ENCODE measurements around the gene SPDYE5.
"Not testable (repeated sequence)": the region's sequence is repeated elsewhere in the genome, so short reads cannot be mapped to it uniquely, and the experiment has no call there.

Gene SPDYE5, protein sequence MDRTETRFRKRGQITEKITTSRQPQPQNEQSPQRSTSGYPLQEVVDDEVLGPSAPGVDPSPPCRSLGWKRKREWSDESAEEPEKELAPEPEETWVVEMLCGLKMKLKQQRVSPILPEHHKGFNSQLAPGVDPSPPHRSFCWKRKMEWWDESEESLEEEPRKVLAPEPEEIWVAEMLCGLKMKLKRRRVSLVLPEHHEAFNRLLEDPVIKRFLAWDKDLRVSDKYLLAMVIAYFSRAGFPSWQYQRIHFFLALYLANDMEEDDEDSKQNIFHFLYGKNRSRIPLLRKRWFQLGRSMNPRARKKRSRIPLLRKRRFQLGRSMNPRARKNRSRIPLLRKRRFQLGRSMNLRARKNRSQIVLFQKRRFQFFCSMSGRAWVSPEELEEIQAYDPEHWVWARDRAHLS

DNA sequence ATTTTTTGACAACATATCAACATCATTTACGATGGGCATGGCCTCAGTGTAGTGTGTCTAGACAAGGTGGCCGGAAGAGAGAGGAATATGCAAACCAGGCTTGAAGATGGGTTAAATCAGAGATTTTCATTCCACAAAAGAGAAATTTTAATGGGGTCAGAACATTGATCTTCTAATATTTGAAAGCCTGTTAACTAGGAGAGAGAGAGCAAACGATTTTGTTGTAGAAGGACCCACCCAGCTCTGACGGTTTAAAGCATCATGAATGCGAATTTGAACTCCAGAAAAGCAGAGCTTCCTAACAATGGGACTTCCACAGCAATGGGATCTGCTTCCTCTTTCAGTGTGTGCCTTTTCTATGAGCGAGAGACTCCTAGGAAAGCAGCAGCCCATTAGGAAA is at the start of gene SPDYE5:
SPDYE5 (plus strand) TSS at position 301 of the 400 bp plus-strand sequence. CDS start 1,728 bp downstream, outside the sequence.
- not testable (repeated sequence) for H3K36me3 Mint-ChIP-seq (ENCODE audit: low read depth); H3K4me3 Mint-ChIP-seq; H3K4me1 Mint-ChIP-seq; ATAC-seq; H3K27me3 Mint-ChIP-seq; H3K27ac Mint-ChIP-seq; H3K9me3 Mint-ChIP-seq; DNase-seq

DNA sequence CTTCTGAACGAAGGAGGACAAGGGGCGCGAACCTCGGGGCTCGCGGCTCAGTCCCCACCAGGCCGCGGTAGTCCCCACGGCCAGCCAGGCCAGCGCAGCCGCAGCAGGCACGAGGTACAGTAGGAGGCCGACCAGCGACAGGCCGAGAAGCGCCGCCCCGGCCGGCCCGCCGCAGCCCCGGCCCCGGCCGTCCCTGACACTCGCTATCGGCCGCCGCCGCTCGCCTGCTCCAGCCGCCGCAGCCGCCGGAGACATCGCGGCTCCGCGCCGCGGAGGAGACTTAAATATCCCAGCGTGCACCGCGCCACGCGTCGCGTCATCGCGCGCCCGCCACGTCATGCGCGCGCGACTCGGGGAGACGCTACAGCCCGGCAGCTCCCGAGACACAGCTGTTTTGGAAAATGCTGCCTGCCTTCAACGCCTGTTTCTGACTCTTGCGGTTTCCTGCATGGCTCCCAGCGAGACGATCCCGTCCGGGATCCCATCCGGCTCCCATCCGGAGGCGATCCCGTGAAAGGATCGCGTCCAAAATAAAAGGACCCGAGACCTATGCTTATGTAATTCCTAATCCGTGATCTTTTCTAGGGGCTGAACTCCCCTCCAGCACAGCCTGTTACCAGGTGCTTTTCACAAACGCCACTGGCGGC is 49.5 kb upstream of the SPDYE5 start:
- H3K4me1 Mint-ChIP-seq, H3K9me3 Mint-ChIP-seq, H3K27me3 Mint-ChIP-seq: not testable (repeated sequence)
- DNase-seq: peak; percentile 32
- Mint-ChIP-seq H3K4me3 (peak overlapping the region; percentile 87), H3K36me3 (ENCODE audit: low read depth) (peaks cover 25% of the 10 kb centered on the region), H3K27ac (peak overlapping the region; percentile 90)
- ATAC-seq: peak; percentile 95

DNA sequence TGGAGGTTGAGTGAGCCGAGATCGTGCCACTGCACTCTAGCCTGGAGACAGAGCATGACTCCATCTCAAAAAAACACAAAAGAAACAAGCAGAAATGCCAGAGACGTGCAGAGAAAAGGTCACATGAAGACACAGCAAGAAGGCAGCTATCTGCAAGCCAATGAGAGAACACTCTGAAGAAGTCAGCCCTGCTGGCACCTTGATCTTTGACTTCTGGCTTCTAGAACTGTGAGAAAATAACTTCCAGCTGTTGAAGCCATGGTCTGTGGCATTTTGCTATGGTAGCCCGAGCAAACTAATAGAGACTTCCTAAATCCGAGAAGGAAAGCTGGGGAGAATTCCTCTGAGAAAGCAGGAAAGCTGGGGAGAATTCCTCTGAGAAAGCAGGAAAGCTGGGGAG is 42.2 kb upstream of the SPDYE5 start:
- not testable (repeated sequence) for H3K4me1 Mint-ChIP-seq; ATAC-seq; H3K9me3 Mint-ChIP-seq; H3K36me3 Mint-ChIP-seq (ENCODE audit: low read depth); DNase-seq; H3K27me3 Mint-ChIP-seq; H3K27ac Mint-ChIP-seq; H3K4me3 Mint-ChIP-seq

DNA sequence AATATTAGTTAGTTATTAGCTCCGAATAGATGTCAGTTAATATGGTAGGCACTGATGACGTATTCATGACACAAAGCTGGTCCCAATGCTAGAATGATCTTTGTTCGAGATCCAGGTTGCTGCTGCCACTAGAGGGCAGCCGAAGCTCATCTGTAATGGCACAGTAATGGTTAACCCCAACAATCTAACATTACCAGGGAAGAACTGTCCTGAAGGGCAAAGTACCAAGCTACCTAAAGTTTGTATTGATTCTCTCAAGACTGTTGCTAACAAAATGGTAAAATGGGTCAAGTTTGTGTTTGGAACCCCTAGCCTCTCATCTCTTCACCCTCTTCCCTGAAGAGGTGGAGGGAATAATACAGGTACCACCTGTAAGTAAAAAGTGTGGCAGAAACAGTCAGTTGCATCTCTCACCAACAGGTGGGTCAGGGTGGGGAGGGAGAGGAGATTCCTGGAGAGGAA is 39.6 kb upstream of the SPDYE5 start:
- ATAC-seq: peak; percentile 83
- H3K27ac Mint-ChIP-seq: not testable (repeated sequence)

DNA sequence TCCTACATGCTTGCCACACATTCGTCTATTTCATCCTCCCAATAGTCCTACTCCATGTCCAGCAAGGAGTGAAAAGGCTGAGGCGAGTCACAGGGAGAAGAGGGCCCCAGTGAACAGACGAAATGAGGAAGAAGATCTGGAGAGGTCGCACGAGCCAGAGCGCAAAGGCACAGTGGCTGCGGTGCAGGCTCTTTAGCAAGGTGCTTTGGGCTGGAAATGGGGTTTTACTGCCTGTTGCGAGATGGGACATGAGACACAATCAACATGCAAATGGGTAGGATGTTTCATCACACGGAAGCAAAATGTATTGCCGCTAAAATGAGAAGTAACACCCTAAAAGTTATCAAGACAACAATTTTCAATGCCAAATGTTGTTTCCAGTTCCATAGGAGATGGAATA is 35.7 kb upstream of the SPDYE5 start:
- not testable (repeated sequence) for DNase-seq; H3K9me3 Mint-ChIP-seq; H3K4me1 Mint-ChIP-seq; H3K27ac Mint-ChIP-seq; H3K4me3 Mint-ChIP-seq; H3K27me3 Mint-ChIP-seq; ATAC-seq; H3K36me3 Mint-ChIP-seq (ENCODE audit: low read depth)

More for the DNA sequence above, 39.6 kb upstream of the SPDYE5 start:
- H3K4me1 Mint-ChIP-seq; H3K9me3 Mint-ChIP-seq; DNase-seq; H3K4me3 Mint-ChIP-seq; H3K36me3 Mint-ChIP-seq (ENCODE audit: low read depth); H3K27me3 Mint-ChIP-seq: not testable (repeated sequence)

DNA sequence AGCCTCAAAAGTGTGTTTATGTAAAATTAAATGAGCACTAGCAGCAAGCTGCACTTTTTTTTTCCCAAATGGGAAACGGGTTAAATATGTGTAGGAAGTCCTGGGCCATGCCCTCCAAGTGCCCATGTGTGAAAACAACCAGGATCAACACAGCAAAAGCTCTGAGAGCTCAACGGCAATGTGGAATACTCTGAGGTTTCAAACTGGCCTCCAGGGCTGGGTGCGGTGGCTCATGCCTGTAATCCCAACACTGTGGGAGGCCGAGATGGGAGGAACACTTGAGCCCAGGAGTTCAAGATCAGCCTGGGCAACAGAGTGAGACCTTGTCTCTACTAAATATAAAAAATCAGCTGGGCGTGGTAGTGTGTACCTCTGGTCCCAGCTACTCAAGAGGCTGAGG is 34.1 kb upstream of the SPDYE5 start:
- not testable (repeated sequence) for H3K27me3 Mint-ChIP-seq; H3K36me3 Mint-ChIP-seq (ENCODE audit: low read depth); DNase-seq; H3K4me1 Mint-ChIP-seq; H3K27ac Mint-ChIP-seq; ATAC-seq; H3K4me3 Mint-ChIP-seq; H3K9me3 Mint-ChIP-seq

DNA sequence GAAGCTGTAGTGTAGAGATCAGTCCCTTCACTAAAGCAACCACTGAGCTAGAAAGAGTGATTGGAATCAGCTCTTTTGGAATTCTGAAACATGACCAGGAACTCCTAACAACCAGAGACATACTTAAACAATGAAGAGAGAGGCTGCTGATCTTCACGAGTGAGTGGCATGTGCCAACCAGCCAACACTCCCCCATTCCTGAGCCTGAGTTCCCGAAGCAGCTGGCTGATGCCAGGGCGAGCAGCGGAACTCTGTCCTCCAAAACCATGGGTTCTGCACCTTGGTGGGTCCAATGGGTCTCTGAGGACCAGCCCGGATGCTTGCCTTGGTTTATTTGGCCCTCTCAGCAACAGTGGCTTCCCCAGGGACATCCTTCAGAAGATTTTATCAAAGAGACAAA is 31.6 kb upstream of the SPDYE5 start:
- not testable (repeated sequence) for H3K9me3 Mint-ChIP-seq; H3K4me3 Mint-ChIP-seq; H3K27ac Mint-ChIP-seq; H3K27me3 Mint-ChIP-seq; H3K36me3 Mint-ChIP-seq (ENCODE audit: low read depth); DNase-seq; H3K4me1 Mint-ChIP-seq; ATAC-seq

DNA sequence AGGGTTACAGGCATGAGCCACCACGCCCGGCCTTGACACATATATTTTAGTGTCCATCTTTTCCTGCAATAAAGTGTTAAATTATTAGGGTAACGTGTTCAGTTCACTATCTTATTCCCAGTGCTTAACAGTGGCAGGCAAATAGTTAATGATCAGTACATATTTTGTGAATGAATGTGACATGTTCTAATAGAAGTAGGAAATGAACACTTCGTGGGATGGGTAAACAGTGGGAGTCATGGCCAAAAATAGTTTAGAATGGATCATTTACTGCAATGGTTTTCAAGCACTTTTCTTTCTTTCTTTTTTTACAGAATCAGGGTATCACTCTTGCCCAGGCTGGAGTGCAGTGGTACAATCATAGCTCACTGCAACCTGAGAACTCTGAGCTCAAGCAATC is 22.0 kb upstream of the SPDYE5 start:
- ATAC-seq: not testable (repeated sequence)
- peaks cover 30% of the 10 kb centered on the region for H3K36me3 Mint-ChIP-seq (ENCODE audit: low read depth)

DNA sequence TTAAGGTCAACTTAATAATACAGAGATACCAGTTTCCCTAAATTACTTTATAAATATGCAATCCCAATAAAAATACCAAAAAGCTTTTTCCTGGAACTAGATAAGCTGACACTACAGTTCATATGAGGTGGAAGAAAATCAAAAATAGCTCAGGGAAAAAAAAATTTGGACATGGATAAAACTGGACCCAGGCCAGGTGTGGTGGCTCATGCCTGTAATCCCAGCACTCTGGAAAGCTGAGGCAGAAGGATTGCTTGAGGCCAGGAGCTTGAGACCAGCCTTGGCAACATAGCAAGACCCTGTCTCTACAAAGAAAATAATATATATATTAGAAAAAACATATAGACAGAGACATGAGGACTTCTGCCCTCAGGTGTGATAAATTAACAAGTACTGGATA is 14.7 kb upstream of the SPDYE5 start:
- H3K36me3 Mint-ChIP-seq (ENCODE audit: low read depth): peaks cover 15% of the 10 kb centered on the region
- H3K9me3 Mint-ChIP-seq, ATAC-seq: not testable (repeated sequence)

More for the DNA sequence above, 22.0 kb upstream of the SPDYE5 start:
- not testable (repeated sequence) for H3K9me3 Mint-ChIP-seq, H3K27me3 Mint-ChIP-seq, DNase-seq, H3K27ac Mint-ChIP-seq, H3K4me3 Mint-ChIP-seq, H3K4me1 Mint-ChIP-seq

DNA sequence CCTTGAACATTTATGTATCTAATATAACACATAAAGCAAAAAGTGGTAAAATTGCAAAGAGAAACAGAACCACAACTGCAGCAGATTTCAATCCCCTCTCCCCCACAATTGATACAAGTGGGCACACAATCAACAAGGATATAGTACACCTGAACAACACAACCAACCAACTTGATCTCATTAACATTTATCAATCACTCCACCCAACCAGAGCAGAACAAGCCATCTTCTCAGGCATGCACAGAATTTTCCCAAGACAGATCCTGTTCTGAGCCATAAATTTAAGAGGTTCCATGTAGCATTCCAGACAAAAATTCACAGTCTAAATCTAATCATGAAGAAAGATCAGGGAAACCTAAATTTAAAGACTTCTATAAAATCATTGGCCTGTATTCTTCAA is 11.8 kb upstream of the SPDYE5 start:
- not testable (repeated sequence) for ATAC-seq
- H3K36me3 Mint-ChIP-seq (ENCODE audit: low read depth): peaks cover 11% of the 10 kb centered on the region

More for the DNA sequence above, 14.7 kb upstream of the SPDYE5 start:
- not testable (repeated sequence) for H3K27me3 Mint-ChIP-seq, H3K4me1 Mint-ChIP-seq, H3K27ac Mint-ChIP-seq, H3K4me3 Mint-ChIP-seq, DNase-seq

DNA sequence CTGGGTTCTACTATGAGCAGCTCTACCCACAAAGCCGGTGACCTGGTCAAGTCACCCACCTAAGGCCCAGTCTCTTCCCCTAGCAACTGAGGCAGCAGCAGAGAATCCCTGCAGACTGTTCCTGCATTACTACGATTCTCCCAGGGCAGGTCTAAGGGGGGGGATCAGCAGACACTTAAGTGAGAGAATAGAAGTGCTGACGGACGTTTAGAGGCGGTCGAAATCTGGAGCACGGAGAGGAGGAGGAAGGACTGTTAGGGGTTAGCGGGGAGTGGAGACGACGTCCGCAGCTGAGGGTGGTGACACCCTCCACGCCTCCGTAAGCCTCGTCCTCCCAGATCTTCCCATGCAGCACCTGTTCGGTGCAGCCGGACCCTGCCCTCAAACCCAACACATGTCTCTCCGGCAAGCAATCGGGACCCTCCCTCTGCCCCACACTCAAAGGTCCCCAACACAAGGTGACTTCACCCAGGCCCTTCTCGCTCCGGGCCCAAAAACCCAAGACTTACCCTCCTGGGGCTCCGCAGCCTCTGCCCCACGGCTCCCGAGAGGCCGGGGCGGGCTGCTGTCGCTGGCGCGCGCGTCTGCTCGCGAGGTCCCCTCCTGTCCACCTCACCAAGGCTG is 6.7 kb upstream of the SPDYE5 start:
- H3K36me3 Mint-ChIP-seq (ENCODE audit: low read depth); H3K27me3 Mint-ChIP-seq; ATAC-seq; H3K9me3 Mint-ChIP-seq: not testable (repeated sequence)
- DNase-seq: peak; percentile 2
- Mint-ChIP-seq H3K4me1 (peaks cover 12% of the 10 kb centered on the region), H3K4me3 (peak overlapping the region; percentile 95), H3K27ac (peak overlapping the region; percentile 85)

More for the DNA sequence above, 11.8 kb upstream of the SPDYE5 start:
- not testable (repeated sequence) for H3K27ac Mint-ChIP-seq, H3K9me3 Mint-ChIP-seq, DNase-seq, H3K27me3 Mint-ChIP-seq, H3K4me3 Mint-ChIP-seq
- H3K4me1 Mint-ChIP-seq: peaks cover 15% of the 10 kb centered on the region

DNA sequence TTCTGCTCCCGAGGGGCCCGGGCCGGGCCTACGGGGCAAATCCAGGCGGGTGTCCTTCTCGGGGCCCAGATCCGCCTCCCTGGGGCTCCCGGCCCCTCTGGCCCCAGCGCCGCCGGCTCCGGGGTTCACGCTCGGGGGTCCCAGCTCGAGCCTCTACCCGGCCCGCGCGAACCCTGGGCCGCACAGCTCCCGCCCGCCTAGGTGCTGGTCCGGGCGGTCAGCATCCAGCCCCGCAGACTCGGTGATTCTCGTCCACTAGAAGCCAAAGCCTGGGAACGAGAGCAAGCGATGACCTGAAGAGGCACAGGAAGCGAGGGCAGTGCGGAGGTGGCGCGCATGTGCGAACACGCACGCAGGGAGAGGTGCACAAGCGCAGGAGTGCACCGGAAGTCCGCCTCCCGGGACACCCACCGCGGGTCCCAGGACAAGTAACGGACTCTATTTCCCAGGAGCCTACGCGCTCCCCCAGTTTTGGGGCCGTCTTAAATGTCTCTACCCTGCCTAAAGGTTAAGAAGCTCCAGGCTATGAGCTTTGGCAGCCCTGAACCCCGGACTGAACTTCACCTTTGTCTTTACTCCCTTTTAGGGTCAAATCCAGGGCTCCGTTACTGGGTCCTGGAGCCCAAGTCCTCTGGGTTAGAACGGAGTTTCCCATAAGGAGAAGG is 6.0 kb upstream of the SPDYE5 start, which contains the start of gene POM121C:
POM121C (minus strand) TSS at position 321 of the 665 bp plus-strand sequence. CDS start 44,803 bp downstream, outside the sequence.
- Mint-ChIP-seq H3K4me1 (peaks cover 12% of the 10 kb centered on the region), H3K27ac (peak within 1 kb of the TSS; percentile 85), H3K4me3 (peak within 1 kb of the TSS; percentile 95)
- DNase-seq (peak; percentile 91), ATAC-seq (peak; percentile 100)
- not testable (repeated sequence) for H3K27me3 Mint-ChIP-seq; H3K9me3 Mint-ChIP-seq; H3K36me3 Mint-ChIP-seq (ENCODE audit: low read depth)

DNA sequence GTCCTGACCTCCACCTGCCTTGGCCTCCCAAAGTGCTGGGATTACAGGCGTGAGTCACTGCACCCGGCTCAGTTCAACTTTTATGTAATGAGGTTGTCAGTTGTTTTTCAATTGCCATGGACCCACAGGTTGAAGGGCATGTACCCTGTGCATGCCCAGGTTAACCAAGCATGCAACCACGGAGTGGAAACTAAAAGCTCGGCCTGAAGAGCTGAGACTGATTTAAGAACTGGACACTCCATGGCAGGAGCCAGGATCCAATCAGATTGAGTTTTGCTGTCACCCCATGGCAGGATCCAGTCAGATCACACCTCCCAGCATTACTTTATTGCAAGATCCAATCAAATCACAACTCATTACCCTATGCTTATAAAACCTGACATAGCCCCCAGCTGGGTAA is 16.9 kb downstream of the SPDYE5 start:
- H3K9me3 Mint-ChIP-seq, H3K4me3 Mint-ChIP-seq: not testable (repeated sequence)

DNA sequence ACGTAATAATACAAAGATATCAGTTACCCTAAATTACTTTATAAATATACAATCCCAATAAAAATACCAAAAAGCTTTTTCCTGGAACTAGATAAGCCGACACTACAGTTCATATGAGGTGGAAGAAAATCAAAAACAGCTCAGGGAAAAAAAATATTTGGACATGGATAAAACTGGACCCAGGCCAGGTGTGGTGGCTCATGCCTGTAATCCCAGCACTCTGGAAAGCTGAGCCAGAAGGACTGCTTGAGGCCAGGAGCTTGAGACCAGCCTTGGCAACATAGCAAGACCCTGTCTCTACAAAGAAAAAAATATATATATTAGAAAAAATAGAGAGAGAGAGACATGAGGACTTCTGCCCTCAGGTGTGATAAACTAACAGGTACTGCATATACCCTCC is 26.7 kb downstream of the SPDYE5 start:
- not testable (repeated sequence) for DNase-seq, H3K27me3 Mint-ChIP-seq, H3K27ac Mint-ChIP-seq, ATAC-seq, H3K9me3 Mint-ChIP-seq, H3K4me3 Mint-ChIP-seq, H3K4me1 Mint-ChIP-seq
- H3K36me3 Mint-ChIP-seq (ENCODE audit: low read depth): peaks cover 43% of the 10 kb centered on the region

More for the DNA sequence above, 16.9 kb downstream of the SPDYE5 start:
- H3K27ac Mint-ChIP-seq; H3K27me3 Mint-ChIP-seq; H3K4me1 Mint-ChIP-seq; ATAC-seq; H3K36me3 Mint-ChIP-seq (ENCODE audit: low read depth); DNase-seq: not testable (repeated sequence)
